HuH-7 (cell line): ENCODE data around the gene PPM1E.

Experiments used
- DNase-seq: peaks from one replicate; pipeline ENCODE4 v3.0.0; 2011; ENCODE audit warnings: low spot score

Gene PPM1E

DNA sequence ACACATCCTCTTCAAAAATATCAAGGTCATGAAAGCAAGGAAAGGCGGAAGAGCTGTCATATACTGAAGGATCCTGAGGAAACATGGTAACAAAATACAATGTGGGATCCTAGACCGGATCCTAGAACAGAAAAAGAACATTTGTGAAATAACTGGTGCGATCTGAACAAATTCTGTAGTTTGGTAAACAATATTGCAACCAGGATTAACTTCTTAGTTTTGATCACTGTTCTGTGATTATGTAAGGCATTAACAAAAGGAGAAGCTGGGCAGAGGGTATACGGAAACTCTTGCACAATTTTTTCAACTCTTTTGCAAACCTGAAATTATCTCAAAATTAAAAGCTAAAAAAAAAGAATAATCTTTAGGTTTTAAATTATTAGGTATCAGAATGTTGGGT is 241.3 kb downstream of the PPM1E start:
- DNase-seq, result no peak

GRCh38 chr17:58997756-58998553 is 242.3 kb downstream of the PPM1E start:
- DNase-seq, result no peak

DNA sequence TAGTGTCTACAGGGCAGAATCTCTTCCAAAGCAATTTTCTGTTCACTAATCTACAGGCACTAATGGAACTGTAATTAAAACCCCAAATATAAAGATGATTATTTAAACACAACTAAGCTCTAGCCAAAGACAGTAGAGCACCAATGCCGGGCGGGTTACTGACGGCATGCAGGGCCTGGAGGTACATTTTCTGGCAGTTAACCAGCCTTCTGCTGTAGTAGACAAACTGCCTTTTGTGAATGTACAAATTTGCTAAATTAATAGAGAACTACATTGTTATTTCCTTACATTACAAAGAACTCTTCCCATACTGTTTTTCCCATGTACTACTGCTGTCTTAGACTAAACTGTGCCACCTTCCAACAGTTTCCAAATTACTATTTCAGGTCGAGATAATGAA is 243.2 kb downstream of the PPM1E start:
- DNase-seq, result no peak

GRCh38 chr17:58999500-58999899 is 243.8 kb downstream of the PPM1E start:
- DNase-seq, result no peak

GRCh38 chr17:59000022-59000421 is 244.4 kb downstream of the PPM1E start:
- no peak for DNase-seq

DNA sequence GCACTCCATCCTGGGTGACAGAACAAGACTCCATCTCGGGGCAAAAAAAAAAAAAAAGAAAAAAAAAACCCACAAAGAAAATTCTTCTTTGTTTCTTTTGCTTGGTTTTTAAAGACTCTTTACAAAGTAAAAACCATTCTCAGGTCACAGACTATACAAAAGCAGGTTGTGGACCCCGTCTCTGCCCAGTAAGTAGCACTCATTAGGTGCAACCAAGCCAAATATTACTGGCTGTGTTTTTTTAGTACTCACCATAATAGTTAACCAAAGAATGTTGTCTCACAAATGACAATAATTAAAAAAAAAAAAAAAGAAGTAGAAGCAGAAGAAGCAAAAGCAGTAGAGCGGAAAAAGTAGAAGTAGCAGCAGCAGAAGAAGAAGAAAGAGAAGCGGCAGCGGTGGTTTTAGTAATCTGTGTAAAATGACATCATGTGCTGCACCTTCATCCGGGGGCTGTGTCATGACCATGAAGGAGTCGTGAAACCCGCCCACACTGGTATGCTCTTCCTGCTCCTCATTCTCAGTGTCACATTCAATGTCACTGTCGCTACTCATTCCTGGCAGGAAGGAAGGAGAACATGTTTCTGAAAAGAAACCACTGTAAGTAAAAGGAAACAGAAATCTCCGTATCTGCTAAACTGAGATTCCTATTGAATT is 245.6 kb downstream of the PPM1E start:
- DNase-seq, result no peak

DNA sequence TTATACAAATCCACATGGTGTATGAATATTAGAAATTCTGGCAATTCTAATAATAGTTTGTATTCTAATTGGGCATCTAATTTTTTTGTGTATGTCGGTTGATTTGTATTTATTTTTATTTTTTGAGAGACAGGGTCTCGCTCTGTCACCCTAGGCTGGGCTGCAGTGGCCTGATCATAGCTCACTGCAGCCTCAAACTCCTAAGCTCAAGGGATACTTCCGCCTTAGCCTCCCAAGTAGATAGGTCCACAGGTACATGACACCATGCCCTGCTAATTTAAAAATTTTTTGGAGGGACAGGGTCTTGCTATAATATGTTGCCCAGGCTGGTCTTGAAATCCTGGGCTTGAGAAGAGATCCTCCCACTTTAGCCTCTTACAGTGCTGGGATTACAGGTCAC is 246.5 kb downstream of the PPM1E start:
- no peak for DNase-seq

DNA sequence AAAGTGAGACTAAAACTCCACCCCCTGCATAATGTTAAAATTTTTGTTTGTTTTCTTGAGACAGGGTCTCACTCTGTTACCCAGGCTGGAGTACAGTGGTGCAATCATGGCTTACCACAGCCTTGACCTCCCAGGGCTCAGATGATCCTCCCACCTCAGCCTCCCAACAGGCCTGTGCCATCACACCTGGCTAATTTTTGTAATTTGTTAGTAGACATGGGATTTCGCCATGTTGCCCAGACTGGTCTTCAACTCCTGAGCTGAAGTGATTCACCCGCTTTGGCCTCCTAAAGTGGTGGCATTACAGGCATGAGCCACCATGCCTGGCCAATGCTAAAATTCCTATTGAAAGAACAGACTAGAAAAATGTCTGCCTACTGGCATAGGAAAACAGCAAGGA is 247.2 kb downstream of the PPM1E start:
- no peak for DNase-seq

DNA sequence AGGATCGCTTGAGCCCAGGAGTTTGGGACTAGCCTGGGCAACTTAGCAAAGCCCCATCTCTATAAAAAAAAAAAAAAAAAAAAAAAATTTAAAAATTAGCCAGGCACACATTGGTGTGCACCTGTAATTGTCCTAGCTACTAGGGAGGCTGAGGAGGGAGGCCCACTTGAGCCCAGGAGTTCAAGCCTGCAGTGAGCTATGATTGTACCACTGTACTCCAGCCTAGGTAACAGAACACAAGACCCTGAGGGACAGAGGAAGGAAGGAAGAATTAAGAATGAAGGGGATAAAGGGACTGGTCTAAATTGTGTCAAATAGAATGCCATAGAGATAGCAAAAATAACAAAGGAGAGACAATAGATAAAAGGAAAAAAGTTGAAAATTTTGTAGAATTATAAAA is 248.2 kb downstream of the PPM1E start:
- no peak for DNase-seq

DNA sequence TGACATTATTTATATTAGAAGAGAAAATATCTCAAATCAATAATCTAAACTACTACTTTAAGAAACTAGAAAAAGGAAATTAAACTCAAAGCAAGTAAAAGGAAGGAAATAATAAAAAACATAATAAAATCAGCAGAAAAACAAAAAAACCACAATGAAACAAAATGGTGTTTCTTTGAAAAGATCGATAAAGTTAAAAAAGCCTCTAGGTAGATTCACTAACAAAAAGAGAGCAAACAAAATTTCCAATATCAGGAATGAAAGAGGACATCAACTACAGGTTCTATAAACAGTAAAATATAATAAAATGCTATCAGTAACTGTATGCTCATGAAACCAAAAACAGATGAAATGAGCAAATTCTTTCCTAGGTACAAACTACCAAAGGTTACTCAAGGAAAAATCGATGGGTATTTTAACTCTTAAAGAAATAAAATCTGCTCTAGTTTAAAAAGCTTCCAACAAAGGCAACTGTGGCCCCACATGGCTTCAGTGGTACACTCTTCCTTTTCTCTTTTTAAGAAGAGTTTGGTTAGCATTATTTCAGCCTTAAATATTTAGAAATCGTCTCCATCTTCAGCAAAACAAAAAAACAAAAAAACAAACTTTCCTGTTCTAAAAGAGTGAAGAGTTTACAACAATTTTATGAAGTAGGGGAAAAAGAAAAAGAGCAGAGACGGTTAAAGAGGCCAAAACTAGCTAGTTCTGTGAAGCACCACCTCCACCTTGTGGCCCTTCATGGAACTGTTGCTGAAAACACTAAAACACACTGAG is 248.9 kb downstream of the PPM1E start:
- DNase-seq, result peak; percentile 23

- no peak for DNase-seq
Observed at GRCh38 chr17:59007995-59008394, 252.3 kb downstream of the PPM1E start.

DNA sequence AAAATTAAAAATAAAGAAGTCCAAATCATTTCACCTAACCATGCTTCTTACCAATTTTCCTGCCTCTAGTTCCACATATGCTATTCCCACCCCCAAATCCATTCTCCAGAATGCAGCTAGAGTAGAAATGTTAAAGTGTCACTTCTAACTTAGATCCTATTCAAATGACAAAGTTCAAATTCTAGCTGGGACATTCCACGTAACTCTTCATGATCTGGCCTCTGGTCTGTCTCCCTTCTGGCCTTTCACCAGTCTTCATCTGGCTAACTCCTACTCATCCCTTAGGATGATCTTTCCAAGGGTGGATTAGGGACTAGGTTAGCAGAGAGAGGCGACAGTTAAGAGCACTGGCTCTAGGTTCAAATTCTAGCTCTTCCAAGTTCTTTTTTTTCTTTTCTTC is 253.1 kb downstream of the PPM1E start:
- DNase-seq, result no peak

- DNase-seq, result no peak
Observed at GRCh38 chr17:59010026-59010425, 254.4 kb downstream of the PPM1E start.

- DNase-seq, result no peak
Observed at GRCh38 chr17:59011975-59012374, 256.3 kb downstream of the PPM1E start.

GRCh38 chr17:59018019-59018418 is 262.4 kb downstream of the PPM1E start:
- no peak for DNase-seq

DNA sequence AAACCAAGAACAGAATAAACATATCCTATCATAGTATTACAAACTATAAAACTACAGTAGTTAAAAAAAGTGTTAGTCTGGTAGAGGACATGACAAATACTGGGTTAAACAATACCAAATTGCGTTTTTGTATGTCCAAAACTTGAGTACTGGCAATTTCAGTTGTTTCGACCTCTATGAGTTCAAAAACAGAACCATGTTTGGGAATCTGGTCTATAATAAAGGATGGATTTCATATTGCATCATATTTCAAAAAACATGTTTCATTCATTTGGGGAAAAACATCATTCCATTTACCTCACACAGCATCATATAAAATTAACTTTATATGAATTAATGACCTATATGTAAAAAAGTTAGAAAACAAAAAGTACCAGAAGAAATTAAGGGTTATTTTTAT is 269.3 kb downstream of the PPM1E start:
- no peak for DNase-seq

DNA sequence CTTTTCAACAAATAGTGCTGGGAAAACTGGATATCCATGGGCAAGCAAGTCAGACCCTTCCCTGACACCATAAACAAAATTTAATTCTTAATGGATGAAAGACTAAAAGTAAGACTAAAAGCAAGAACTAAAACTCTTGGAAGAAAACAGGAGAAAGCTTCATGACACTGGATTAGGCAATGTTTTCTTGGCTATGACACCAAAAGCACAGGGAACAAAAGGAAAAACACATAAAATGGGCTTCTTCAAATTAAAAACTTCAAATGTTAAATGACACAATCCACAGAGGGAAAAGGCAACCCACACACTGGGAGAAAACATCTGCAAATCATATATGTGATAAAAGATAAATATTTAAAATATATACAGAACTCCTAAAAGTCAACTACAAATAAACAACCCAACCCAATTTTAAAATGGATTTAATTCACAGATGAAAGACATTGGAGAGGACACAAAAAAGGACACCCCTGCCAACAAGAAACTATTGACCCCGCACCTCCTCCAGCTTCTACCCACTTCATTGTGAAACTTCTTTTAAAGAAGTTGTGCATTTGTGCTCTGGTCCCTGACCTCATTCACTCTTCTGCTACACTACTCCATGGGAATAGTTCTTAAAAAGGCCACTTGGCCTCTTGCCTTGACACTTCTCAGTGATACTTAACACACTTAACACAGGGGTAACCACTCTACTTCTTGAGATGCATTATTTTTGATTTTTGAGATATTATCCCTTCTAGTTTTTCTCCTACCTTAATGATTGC is 270.7 kb downstream of the PPM1E start:
- no peak for DNase-seq

GRCh38 chr17:59027750-59028149 is 272.1 kb downstream of the PPM1E start:
- DNase-seq, result no peak

DNA sequence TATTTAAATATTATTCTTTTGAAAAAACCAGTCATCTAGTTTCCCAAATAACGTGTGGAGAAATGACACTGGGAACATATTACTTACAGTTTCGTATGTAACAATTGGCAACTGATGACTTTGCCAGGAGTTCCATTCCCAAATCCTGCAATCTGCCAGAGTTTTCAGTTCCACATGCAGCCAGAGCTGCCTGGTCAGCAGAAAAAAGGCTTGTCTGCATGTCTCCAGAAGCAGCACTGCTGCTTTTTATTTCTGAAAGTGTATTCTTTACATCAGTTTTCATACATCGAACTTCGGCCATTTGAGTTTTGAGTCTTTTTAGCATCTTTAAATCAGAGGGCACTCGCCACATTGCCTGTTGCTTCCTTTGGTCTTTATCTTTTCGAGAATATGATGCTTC is 272.7 kb downstream of the PPM1E start:
- no peak for DNase-seq

GRCh38 chr17:59030811-59031210 is 275.2 kb downstream of the PPM1E start:
- DNase-seq, result no peak
